OCI-LY1 (cell line): ENCODE data around the gene DPP6.
"Not testable (repeated sequence)": the region's sequence is repeated elsewhere in the genome, so short reads cannot be mapped to it uniquely, and the experiment has no call there.

Source experiments
- H2AFZ ChIP-seq: fragments of 200-600 bp; sonication (generic), shearing (Covaris generic); 2 replicates; pipeline ENCODE4 v1.6.0; 2014; ENCODE audit warnings: antibody characterized with exemption, mild to moderate bottlenecking, low read length
- H3F3A ChIP-seq: fragments of 200-600 bp; sonication (generic), shearing (Covaris generic); 2 replicates; pipeline ENCODE4 v1.6.0; 2014; ENCODE audit warnings: mild to moderate bottlenecking, antibody characterized with exemption, low read length, moderate library complexity; ENCODE audit not compliant: insufficient read depth
- H3K27ac ChIP-seq: fragments of 200-600 bp; sonication (generic); 2 replicates; pipeline ENCODE4 v1.5.1; 2014; ENCODE audit warnings: low read length, mixed run types, mild to moderate bottlenecking, low read depth; ENCODE audit not compliant: poor library complexity, severe bottlenecking
- H3K27me3 ChIP-seq: fragments of 200-600 bp; sonication (generic); 2 replicates; pipeline ENCODE4 v1.6.0; 2014; ENCODE audit warnings: antibody characterized with exemption, mild to moderate bottlenecking, low read length, moderate library complexity; ENCODE audit not compliant: insufficient read depth
- H3K36me3 ChIP-seq: fragments of 200-600 bp; sonication (generic); 2 replicates; pipeline ENCODE4 v1.6.1; 2014; ENCODE audit warnings: mild to moderate bottlenecking, antibody characterized with exemption, low read length, moderate library complexity, mixed read lengths; ENCODE audit not compliant: insufficient read depth
- H3K4me1 ChIP-seq: fragments of 200-600 bp; sonication (generic); 2 replicates; pipeline ENCODE4 v1.5.1; 2014; ENCODE audit warnings: mild to moderate bottlenecking, low read length, moderate library complexity; ENCODE audit not compliant: insufficient read depth, severe bottlenecking
- H3K4me2 ChIP-seq: fragments of 200-600 bp; sonication (generic), shearing (Covaris generic); 2 replicates; pipeline ENCODE4 v1.6.1; 2014; ENCODE audit warnings: low read length
- H3K4me3 ChIP-seq: fragments of 200-600 bp; sonication (generic); 2 replicates; pipeline ENCODE4 v1.5.1; 2014; ENCODE audit warnings: low read length, low read depth, mild to moderate bottlenecking, mixed read lengths; ENCODE audit not compliant: poor library complexity, severe bottlenecking
- H3K79me2 ChIP-seq: fragments of 200-600 bp; shearing (Covaris generic); 2 replicates; pipeline ENCODE4 v1.6.1; 2016; ENCODE audit warnings: mixed run types, low read length, mixed read lengths; ENCODE audit not compliant: insufficient read depth
- H3K9ac ChIP-seq: fragments of 200-600 bp; sonication (generic), shearing (Covaris generic); 2 replicates; pipeline ENCODE4 v1.6.1; 2014; ENCODE audit warnings: mild to moderate bottlenecking, low read length, mixed read lengths
- H3K9me2 ChIP-seq: fragments of 200-600 bp; sonication (generic), shearing (Covaris generic); 2 replicates; pipeline ENCODE4 v1.6.1; 2014; ENCODE audit warnings: low read depth, mild to moderate bottlenecking, low read length, mixed read lengths
- H3K9me3 ChIP-seq: fragments of 200-600 bp; shearing (Covaris generic); 2 replicates; pipeline ENCODE4 v1.6.1; 2014; ENCODE audit warnings: low read length, mixed read lengths
- H4K20me1 ChIP-seq: fragments of 200-600 bp; sonication (generic), shearing (Covaris generic); 2 replicates; pipeline ENCODE4 v1.6.0; 2016; ENCODE audit warnings: mild to moderate bottlenecking, low read length; ENCODE audit not compliant: insufficient read depth

The DPP6 gene

DNA sequence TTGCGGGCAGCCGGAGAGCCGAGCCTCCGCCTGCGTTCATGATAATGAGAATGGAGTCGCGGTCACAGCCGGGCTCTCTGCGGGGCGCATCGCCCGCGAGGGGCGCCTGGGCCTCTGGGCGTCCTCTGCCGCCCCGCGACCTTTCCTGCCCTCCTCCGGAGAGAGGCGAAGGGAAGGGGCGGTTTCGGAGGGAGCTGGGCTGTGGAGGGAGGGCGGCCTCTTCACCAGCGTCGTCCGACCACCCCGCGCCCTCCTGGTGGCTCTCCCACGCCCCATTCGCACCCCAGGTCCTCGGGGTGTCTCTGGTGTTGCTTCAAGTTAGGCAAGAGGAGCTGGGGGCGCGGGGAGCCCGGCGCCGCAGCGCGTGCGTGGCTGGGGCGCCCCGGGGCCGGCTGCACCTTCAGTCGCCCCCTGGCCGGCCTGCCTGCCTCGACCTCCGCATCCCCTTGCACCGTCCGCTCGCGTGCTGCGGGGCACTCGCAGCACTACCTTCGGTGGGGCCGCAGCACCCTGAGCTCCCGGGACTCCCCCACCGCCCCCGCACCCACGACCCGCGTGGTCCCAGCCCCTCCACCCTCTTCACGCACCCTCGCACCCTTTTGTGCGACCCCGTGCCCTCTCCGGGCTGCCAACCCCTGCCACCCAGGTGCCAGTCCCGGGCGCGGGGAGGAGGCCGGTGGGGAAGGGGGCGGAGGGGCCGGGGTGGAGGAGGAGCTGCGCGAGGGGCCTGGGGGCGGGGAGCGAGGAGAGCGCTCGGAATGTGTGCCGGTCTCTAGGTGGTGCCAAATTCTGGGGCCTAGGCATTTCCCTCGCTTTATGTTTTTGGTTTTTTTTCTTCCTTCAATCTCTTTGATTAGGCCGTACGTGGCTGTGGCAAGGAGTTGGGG is at the start of gene DPP6:
Gene DPP6, plus strand, starts transcription at position 756 of the 887 bp plus-strand sequence.
- not testable (repeated sequence) for H2AFZ ChIP-seq, H3F3A ChIP-seq, H4K20me1 ChIP-seq, H3K4me2 ChIP-seq, H3K9me3 ChIP-seq, H3K27ac ChIP-seq, H3K36me3 ChIP-seq, H3K27me3 ChIP-seq, H3K4me1 ChIP-seq, H3K9me2 ChIP-seq, H3K79me2 ChIP-seq, H3K4me3 ChIP-seq, H3K9ac ChIP-seq

DNA sequence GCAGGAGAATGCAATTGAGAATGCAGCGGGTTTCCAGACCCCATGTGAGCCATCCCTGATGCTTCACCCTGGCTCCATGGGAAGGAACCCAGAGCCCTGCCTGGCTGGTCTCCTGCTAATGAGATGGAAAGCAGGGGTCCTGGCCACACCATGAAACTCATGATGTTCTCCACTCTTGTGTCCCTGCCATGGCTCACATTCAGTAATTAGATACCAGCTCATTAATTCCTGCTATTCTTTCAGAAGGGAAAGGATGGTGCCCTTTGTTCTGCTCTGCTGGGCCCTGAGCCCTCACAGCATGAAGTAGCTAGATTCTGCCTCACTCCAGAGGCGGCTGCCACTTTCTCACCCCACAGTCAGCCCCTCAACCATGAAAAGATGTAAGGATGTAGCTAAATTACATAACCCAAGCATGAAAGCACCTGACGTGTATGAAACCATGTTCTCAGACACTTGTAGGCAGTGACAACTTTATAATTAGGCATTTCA is 42.7 kb upstream of the DPP6 start:
- H2AFZ ChIP-seq, H3K27ac ChIP-seq, H3K9ac ChIP-seq, H4K20me1 ChIP-seq, H3K27me3 ChIP-seq, H3K4me2 ChIP-seq, H3K9me3 ChIP-seq, H3K9me2 ChIP-seq, H3K4me1 ChIP-seq, H3K79me2 ChIP-seq, H3F3A ChIP-seq, H3K36me3 ChIP-seq, H3K4me3 ChIP-seq: not testable (repeated sequence)

DNA sequence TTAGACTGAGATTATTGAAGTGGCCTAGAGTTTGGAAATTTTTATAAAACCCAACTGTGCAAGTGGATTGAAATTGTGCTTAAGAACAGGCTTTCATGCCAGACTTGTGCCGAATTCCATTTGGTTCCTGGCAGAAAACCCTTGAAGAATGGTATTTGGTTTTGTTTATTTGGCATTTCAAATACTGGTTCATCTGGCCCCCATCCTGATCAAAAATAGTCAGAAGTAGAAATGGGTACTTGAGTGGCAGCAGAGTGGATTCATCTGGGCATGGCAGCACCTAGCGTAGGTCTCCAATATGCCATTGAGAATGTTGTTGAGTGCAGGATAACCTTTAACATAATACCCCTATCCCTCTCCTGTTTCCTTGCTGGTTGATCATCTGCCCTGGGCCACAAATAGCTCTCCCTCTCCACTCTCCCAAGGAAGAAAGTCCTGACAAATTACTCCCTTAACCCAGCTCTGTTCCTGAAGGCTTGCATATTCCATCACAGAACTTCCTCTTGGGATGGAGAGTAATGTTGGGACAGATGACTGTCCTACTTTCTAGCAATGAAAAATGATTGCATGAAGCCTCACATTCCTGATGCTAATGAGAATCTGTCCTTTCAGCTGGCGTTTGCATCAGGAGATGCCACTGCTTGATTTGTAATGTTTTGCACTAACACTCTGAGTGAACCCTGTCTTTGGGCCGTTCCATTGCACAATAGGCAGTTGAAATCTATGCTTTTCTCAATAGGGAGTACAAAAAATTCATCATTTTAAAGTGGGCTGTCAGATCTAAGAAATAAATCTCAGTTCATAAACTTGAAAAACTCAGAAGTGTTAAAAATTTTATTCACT is 41.3 kb upstream of the DPP6 start:
- H3K36me3 ChIP-seq, H3K79me2 ChIP-seq, H4K20me1 ChIP-seq: not testable (repeated sequence)

DNA sequence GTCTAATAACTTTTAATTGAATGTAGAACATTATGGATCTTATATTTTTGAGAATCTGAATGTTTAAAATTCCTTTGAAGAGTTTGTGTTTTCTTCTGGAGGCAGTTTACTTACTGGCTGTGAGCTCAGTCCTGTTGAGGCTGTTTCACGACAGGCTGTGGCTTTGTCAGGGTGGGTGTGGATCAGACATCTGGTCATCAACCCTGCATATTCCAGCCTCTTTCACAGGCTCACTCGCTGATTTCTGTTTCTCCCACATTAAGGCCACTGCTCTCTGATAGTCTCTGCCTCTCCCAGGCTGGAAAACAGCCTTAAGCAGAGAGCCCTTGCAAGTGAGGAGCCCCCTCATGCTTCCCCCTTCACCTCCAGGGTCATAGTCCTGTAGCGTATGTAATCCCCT is 39.4 kb upstream of the DPP6 start:
- H3K9ac ChIP-seq, H3K79me2 ChIP-seq, H3K36me3 ChIP-seq, H3K27ac ChIP-seq, H2AFZ ChIP-seq, H3K4me2 ChIP-seq, H3K4me1 ChIP-seq, H3F3A ChIP-seq, H3K9me2 ChIP-seq, H3K4me3 ChIP-seq, H4K20me1 ChIP-seq, H3K9me3 ChIP-seq, H3K27me3 ChIP-seq: not testable (repeated sequence)

More for the DNA sequence above, 41.3 kb upstream of the DPP6 start:
- H3K27me3 ChIP-seq, H3K9me3 ChIP-seq, H3K27ac ChIP-seq, H3K4me3 ChIP-seq, H3K4me1 ChIP-seq, H3K4me2 ChIP-seq, H3F3A ChIP-seq, H3K9me2 ChIP-seq, H3K9ac ChIP-seq, H2AFZ ChIP-seq: not testable (repeated sequence)

DNA sequence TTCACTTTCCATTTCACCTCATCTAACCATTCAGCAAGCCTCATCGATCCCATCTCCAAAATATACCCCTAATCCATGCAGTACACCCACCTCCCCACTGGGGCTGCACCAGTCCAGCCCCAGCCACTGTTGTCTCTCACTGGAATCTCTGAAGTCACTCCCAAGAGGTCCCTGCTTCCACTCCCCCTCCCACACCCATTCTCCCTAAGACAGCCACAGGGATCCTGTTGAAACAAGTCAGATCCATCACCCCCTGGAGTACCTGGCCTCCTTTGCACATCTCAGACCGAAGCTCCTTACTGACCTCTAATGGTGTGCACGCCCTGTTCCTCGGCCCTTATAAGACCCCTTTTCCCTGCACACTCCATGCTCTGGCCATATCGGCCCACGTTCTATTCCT is 36.6 kb upstream of the DPP6 start:
- H3K36me3 ChIP-seq, H3K4me2 ChIP-seq, H3K27ac ChIP-seq, H3F3A ChIP-seq, H3K79me2 ChIP-seq, H3K4me1 ChIP-seq, H3K9me2 ChIP-seq, H3K27me3 ChIP-seq, H3K9ac ChIP-seq, H3K4me3 ChIP-seq, H2AFZ ChIP-seq, H4K20me1 ChIP-seq, H3K9me3 ChIP-seq: not testable (repeated sequence)

DNA sequence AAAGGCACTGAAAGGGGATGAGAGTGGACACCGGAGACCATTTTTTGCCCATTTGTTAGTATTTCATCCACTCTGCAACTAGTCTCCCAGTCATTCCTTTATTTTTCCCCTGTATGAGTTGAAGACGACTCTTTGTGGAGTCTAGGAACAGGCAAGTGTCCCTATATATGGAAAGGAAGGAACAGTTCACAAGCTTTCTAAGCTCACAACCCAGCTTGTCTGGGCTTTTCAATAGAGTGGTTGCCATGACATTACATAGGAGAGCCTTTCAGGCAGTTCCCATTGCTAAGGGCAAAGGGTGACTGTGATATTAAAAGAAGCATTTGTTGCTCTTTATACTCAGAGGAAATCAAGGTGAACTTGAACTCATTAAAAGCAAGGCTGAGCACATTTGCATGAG is 33.8 kb upstream of the DPP6 start:
- not testable (repeated sequence) for H4K20me1 ChIP-seq

DNA sequence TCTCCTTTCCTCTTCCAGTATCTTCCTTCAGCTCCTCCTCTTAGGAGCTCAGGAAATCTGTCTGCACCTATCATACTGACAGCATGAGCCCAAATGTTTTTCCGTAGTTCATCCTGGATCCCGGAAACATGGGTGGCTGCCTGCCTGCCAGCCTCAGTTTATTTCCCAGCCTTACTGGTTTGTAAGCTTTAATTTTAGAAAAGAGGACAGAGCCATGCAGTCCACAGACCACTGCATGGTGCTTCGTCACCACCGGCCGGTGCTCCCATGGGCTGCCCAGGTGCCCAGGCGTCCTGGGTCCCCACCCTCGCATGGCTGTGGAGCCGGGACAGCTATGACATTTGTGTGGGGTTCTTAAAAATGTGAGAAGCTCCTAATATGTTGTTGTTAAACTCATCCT is 24.4 kb upstream of the DPP6 start:
- not testable (repeated sequence) for H2AFZ ChIP-seq, H3K27ac ChIP-seq, H3K4me1 ChIP-seq, H3K4me3 ChIP-seq, H4K20me1 ChIP-seq, H3K79me2 ChIP-seq, H3F3A ChIP-seq, H3K27me3 ChIP-seq, H3K9me2 ChIP-seq, H3K9me3 ChIP-seq, H3K4me2 ChIP-seq, H3K36me3 ChIP-seq, H3K9ac ChIP-seq

More for the DNA sequence above, 33.8 kb upstream of the DPP6 start:
- H3K27ac ChIP-seq, H3K79me2 ChIP-seq, H2AFZ ChIP-seq, H3K27me3 ChIP-seq, H3K4me1 ChIP-seq, H3K4me2 ChIP-seq, H3F3A ChIP-seq, H3K9ac ChIP-seq, H3K9me2 ChIP-seq, H3K36me3 ChIP-seq, H3K9me3 ChIP-seq, H3K4me3 ChIP-seq: not testable (repeated sequence)
